HG03025 (cell line): ENCODE results near the gene MLANA.
A peak's percentile ranks its signal among the peaks of the same experiment; 100 is the strongest.

Source experiments
- ATAC-seq: cut with Tn5 transposase; IDR thresholded peaks from one replicate; pipeline ENCODE4 v1.9.1; 2021; ENCODE audit warnings: mild to moderate bottlenecking, moderate library complexity; ENCODE audit not compliant: unreplicated experiment, low FRiP score

The MLANA gene

DNA sequence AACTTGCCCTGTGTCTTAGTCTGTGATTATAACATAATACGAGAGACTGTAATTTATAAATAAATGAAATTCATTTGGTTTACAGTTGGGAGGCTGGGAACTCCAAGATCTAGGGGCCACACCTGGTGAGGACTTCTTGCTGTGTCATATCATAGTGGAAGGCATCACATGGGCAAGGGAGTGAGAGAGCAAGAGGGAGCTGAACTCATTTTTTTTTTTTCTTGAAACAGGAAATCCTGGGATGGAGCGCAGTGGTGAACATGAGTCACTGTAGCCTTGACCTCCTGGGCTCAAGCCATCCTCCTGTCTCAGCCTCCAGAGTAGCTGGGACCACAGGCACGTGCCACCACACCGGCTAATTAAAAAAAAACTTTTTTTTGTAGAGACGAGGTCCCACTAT is 7.2 kb downstream of the MLANA start:
- ATAC-seq = no peak

DNA sequence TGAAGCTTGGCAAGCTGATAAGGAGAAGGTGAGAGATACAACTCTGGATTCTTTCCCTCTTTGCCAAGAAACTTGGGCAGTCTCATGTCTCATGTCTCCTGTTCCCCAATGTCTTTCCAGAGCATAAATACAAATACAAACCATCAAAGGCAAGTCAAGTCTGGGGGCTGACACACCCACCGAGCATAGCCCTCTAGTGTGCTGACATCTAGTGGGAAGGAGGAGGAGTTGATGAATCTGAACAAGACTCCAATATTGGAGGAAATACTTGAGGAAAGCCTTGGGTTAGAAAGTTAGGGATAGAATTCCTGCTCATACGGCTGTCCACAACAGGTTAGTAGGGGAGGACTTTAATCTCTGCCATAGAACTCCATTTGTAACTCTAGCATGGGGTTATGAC is 8.6 kb downstream of the MLANA start:
- no peak for ATAC-seq

DNA sequence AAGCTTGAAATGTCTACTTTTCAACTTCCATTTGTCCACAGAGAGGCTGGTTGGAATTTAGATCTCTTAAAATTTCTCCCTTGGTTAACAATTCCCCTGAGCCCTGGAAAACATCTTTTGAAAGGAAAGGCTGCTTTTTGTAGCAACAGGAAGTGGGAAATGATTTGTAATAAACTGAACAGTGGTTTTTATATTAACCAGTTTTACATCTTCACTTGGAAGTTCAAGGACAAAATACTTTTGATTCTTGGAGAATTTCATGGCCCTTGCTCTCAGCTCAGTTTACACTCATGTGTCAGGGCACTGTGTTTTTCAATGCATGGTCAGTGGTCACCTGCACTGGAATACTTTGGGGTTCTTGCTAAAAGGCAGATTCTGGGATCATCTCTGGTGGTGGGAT is 9.9 kb downstream of the MLANA start:
- no peak for ATAC-seq

DNA sequence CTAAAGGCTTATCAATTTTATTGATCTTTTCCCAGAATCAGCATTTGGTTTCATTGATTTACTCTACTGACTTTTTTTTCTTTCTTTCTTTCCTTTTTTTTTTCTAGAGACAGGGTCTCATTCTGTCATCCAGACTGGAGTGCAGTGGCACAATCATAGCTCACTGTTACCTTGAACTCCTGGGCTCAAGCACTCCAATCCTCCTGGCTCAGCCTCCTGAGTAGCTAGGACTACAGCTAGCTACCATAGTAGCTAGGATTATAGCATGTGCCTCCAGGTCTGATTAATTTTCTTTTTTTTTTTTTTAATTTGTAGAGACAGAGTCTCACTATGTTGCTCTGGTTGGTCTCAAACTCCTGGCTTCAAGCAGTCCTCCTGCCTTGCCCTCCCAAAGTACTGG is 11.7 kb downstream of the MLANA start:
- ATAC-seq = no peak

DNA sequence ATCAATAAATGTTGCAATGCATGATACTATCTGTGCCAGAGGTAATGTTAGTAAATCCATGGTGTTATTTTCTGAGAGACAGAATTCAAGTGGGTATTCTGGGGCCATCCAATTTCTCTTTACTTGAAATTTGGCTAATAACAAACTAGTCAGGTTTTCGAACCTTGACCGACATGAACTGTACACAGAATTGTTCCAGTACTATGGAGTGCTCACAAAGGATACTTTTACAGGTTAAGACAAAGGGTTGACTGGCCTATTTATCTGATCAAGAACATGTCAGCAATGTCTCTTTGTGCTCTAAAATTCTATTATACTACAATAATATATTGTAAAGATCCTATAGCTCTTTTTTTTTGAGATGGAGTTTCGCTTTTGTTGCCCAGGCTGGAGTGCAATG is 18.2 kb downstream of the MLANA start:
- no peak for ATAC-seq

DNA sequence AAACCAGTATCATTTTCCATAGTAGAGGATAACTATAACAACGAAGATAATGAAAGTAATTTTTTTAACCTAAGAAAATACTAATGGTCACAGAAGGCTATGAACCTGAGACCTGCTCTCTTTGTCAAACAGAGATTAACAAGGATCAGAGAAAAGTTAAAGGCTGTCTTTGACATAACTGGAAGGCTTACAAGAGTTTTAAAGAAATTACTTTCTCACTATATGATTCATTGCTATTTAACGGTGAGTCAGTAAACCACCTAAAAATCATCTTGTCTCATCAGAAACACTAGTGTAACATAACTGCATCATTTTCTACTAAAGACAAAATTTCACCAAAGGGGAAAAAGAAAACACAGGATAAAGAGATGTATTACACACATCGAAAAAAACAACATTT is 19.3 kb downstream of the MLANA start:
- ATAC-seq = no peak

DNA sequence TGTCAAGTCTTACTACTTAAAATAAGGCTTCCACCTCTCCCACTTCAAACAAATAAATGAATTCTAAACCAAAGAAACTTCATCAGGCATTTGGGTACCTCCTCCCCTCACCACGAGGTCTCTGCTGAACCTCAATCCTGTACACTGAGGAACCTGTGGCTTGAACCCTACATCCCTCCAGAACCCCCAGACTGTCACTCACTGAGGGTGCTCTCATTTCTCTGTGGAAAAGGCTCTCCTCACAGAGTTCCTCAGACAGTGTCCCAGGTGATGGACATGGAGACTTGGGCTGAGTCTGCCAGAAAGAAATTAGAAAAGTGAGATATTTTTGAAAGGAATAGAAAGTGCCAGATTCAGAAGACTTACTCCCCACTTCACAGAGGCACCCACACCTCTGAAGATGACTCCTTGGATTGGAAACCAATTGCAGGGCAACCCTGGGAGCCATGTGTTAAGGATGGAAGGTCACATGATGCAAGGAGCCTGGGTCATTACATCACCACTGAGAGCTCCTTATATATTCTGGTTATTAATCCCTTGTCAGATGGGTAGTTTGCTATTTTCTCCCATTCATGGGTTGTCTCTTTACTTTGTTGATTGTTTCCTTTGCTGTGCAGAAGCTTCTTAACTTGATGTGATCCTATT is 19.8 kb downstream of the MLANA start:
- no peak for ATAC-seq

DNA sequence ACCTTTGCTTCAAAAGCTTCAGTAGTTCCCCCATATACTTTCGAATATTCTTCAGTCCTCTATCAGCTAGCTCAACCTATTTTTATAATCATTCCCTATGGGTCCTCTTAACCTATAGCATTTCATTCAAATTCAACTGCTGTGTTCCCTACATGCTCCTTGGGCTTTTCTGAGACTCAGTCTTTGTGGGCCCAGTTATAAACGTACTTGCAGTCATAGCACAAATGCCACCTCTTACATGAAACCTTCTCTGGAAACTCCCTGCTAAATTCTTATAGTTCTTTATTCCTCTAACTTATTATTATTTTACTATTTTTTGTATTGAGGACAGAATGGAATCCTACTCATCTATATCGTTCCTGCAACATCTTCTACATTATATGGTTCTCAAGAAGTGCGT is 24.7 kb downstream of the MLANA start:
- no peak for ATAC-seq

DNA sequence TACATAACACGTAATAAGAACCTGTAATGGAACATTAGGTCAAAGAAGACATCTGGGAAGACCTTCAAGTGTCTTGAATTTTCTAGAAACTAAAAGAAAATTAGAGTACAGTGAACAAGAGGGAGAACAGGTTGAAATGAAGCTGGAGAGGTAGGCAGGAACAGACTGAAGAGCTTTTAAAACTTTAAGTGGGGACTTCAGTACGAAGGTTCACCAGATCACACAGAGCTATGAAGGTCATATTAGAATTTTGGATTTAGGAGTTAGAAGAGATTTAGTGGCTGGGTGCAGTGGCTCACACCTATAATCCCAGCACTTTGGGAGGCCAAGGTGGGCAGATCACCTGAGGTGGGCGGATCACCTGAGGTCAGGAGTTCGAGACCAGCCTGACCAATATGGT is 26.6 kb downstream of the MLANA start:
- ATAC-seq = no peak

DNA sequence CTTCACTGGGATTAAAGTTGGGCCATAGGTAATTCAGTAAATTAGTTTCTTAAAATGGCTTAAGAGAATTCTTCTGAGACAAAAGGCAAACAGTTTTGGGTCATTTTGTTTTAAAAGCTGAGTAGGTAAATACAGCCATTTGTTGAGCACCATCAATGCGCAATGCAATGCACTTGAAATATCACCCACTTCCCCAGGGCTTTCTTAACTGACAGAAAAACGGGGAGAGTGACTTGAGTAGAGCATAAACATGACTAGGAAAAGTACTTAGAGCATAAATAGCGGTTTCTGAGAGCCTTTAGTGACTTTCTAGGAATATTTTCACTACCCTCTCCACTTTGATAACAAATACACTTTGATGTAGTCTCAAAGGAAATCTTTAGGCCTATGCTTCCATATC is 27.2 kb downstream of the MLANA start:
- no peak for ATAC-seq

DNA sequence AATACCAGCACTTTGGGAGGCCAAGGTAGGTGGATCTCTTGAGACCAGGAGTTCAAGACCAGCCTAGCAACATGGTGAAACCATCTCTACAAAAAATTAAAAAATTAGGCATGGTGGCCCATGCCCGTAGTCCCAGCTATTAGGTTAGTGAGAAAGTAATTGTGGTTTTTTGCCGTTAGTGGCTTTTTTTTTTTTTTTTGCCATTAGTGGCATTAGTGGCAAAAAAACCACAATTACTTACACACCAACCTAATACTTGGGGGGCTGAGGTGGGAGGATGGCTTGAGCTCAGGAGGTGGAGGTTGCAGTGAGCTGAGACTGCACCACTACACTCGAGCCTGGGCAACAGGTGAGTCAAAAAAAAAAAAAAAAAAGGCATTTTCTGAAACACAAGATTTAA is 27.8 kb downstream of the MLANA start:
- no peak for ATAC-seq

DNA sequence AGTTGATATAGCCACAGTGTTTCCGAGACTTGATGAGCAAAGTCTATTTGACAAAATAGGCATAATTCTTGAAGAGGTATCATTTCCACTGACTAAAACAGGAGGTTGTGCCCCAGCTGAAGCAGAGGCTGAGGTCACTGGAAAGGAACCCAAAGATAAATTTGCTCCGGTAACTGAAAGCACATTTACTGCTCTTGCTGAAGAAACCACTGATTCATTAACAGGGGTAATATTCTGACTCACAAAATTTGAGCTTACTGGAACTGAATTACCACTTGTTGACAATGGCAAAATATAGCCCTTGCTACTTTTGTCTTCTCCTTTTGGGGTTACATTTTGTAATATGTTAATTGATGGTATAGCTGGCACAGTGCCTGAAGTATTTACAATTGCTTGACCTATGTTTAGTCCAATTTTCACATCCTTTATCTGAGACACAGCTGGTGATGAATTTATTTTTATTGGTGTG is 30.2 kb downstream of the MLANA start:
- ATAC-seq = peak; percentile 93

DNA sequence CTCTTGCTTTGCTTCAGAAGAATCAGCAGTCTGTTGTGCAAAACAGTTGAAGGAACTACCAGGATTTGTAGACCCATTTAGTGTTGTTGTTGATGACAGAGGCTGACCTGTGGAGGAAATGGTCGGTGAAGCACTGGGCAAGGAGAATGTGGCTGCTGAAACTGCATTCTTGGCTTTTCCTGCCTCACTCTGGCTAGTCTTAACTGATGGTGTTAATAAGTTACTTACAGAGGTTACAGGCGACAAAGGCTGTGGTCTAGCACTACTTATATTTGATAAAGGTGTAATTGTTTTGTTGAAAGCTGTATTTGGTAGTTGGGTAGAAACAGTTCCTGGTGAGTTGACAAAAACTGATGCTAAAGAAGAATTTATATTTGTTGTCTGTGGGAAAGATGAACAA is 31.5 kb downstream of the MLANA start:
- ATAC-seq = no peak

DNA sequence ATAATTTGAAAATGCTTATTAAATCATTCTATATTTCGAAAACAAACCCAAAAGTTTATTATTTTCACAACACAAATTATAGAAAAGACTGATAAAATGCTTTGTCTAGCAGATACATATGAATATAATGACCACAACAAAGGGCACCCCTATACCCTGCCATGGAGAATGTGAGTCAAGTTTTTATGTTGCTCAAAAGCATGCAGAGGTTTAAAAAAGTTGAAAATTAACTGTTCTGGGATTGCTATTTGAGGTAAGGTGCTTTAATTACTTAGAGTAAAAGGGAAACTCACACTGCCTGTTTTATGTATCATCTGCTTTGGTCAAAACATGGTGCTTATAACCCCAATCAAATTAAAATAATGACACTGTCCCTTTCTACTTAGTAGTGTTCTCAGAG is 41.0 kb downstream of the MLANA start:
- no peak for ATAC-seq

DNA sequence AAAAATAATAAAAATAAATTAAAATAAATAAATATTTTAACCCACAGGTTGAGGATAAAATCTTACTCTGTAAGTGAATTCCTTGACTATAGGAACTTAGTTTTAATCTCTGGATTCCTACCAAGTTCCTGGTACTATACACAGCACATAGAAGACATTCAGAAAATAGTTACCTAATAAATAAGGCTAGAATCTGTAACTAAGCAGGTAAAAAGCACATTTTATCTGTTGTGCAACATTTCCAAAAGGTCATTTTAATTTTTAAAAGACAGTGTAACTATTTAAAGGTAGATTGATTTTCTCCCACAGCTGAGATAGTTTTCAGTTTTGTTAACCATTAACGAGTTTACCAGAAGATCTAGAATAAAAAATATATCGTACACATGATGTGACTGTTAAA is 47.8 kb downstream of the MLANA start:
- no peak for ATAC-seq

DNA sequence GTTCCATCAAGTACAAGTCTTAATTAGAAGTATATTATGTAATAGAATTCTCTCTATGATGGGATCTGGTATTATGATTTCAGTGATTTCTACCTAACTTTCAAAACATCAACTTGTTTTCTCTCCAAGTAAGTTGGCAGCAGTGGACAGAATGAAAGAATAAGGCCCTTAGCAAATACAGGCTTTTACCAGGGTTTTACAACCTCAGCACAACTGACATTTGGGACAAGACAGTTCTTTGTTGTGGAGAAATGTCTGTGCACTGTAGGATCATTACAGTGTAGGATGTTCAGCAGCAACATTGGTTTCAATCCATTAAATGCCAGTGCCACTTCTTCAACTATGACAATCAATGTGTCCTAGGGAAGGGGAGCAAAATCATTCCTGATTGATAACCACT is 48.8 kb downstream of the MLANA start:
- ATAC-seq = no peak

DNA sequence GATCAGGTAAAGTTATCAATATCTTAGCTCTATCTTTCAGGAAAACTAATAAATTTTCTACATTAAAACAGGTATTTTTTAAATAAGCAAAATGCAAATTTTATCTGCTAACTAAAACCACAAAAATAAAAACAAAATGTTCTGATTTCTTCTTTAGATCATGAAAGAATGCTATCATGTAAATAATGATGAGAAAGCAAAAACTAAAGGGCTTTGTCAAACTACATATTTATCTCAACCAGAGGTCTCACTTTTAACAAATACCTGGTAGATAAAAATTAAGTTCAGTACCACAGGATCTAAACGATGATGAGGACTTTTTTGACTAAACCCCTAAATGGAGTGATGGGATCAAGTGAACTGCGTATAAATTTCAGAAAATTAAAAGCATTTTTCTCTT is 50.5 kb downstream of the MLANA start:
- no peak for ATAC-seq

DNA sequence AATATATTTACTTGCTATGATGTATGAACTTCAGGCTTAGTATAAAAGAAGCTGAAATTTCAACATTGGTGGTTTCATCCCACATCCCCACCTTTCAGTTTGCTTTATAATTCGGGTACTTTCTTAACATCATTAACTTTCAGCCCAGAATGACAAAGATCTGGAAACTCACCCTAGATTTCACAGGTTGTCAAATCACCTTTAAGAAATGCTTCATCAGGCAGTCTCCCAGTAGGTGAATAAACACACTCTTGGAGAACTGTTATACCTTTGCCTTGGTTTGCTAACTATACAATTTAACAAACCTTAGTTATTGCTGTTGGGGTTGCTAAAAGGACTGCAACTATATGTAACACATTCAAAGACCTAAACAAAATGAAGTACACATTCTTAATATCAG is 54.4 kb downstream of the MLANA start:
- ATAC-seq = no peak

DNA sequence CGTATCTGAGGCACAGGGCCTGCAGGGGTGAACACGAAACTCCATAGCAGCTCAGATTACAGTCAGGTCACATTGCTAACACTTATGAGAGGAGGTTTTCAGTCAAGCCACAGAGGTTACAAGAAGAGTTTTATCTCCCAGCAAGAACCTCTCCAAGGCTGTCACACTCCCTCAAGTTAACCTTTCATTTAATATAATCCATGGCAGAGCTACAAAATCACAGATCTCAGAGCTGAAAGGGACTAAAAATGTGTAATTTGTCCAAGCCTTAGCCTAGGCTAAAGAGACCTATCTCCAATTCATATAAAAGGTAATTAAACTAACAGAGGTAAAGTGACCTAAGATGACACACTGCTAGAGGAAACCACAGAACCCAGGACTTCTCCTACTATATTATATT is 57.2 kb downstream of the MLANA start:
- no peak for ATAC-seq

DNA sequence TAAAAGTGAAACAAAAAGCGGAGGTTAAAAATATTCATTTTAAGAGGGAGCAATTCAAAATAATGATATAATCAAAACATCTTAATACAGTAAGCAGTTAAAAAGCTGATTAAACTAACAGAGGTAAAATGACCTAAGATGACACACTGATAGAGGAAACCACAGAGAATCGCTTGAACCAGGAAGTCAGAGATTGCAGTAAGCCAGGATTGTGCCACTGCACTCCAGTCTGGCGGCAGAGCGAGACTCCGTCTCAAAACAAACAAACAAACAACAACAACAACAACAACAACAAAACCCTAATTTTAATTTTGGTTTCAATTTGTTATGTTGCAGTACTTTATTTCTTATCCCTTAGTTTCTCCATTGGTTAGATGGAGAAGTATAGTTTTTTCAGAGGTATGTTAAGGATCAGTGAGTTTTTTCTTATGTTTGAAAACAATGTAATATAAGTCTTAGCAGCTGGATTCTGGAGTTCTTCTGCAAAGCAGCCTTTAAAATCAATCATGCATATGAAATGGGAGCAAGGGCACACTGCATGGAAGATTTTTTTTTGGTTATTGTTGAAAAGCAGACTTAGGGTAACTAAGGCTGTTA is 58.5 kb downstream of the MLANA start:
- ATAC-seq = no peak

DNA sequence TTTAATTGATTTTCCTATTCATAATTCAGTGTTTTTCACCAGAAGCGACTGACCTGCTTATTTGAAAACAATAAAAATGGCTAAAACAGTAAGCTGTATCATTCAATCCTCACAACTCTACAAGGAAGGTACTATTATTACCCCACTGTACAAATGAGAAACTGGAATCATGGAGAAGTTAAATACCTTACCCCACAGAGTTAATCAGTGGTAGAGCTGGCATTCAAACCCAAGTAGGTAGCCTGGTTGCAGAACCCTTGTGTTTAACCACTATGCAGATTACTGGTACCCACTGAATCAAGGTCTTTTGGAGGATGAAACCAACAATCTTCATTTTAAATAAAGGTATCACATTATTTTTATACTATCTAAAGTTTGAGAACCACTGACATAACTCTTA is 59.6 kb downstream of the MLANA start:
- no peak for ATAC-seq

DNA sequence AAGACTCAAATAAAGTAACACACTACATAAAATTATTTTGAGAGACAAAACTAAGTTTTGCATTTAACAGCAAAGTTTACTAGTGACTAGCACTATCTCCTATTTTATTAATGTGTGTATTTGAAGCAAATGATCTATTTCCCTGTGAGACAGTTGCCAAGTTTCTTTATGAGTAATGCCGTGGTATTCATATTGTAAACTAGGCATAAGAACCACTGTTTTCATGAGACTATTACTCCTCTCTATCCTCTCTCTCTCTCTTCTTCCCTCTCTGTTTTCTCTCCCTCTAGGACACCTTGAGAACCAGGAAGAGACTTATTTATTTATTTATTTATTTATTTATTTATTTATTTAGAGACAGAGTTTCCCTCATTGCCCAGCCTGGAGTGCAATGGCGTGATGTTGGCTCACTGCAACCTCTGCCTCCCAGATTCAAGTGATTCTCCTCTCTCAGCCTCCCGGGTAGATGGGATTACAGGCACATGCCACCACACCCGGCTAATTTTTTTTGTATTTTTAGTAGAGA is 61.1 kb downstream of the MLANA start:
- ATAC-seq = no peak
